IPS-11a (cell line): ENCODE measurements around the gene KL.

Source experiments
- H3K4me3 ChIP-seq: one replicate; pipeline ENCODE4 v1.5.1; 2013; ENCODE audit warnings: low read depth, low read length, control low read depth

The KL gene

DNA sequence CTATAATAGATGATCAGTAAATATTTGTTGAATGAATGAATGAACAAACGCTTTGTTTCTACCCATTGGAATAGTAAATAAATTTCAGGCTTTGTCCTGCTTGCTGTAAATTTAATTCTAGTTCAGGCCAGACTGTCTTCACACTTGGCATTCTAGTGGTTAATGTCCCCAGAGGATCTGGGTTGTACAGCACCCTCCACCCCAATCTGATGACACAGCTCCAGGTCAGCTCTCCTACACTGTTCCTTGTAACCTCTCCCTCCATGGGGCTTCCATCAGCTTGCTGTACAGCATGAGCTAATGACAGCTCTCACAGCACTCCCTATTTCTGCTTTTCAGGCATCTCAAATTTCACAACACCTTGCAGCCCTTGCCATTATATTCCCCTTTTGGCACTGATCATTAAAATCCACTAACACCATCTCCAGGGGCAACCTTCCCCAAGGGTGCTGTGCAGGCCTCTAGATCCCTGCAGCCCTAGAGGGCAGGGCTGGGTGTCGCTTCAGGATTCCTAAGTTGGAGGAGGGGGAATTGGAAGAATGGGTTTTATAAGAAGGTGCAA is 12.7 kb upstream of the KL start:
- no peak overlapping the region for H3K4me3 ChIP-seq

DNA sequence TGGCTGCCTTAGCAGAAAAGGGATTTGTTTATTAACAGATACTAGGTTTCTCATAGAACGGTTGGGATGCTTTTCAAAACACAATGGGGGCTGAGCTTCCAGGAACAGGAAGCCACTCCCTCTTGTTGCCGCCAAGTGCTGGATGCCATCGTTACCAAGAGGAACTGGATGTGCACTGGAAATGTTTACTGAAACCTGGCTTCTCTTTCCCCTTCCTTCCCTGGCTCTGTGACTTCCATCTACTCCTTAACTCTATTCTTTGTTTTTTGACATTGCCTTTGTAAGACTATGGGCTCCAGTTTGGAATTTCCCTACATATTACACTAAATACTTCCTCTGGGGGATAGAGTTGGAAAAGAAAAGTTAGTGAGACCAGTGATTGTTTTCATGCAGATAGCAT is 11.7 kb upstream of the KL start:
- no peak overlapping the region for H3K4me3 ChIP-seq

DNA sequence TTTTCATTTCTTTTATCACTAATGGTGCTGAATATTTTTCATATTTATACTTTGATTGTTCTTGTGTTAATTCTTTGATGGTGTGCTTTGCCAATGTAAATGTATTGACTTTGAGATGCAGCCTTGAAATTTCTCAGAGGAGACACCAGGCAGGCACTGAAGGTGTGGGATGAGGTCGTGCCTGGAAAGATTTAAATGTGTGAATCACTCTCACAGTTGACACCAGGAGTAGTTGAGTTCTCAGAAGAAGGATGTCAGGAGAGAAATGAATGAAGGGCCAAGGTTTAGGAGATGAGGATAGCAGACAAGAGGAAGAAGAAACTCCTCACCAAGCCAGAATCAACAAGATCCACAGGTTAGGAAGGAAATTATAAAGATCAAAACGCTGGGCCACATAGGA is 10.1 kb upstream of the KL start:
- H3K4me3 ChIP-seq, result no peak overlapping the region

DNA sequence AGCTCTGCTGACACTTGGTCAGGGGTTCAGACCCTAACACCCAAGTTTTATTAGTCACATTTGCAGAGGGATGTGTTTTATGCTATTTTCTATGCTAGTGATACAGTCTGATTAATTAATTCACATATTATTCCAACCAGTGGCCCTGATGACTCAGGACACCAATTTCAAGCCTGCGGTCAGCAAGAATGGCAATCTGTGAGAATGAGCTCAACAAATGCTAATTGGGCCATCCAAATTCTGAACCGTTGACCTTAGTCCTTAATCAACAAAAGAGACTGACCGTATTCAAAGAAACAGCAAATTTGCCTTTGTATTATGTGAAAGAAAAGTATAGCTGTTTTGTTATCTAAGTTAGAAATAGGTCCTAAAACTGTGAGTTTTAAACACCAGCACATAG is 9.6 kb upstream of the KL start:
- H3K4me3 ChIP-seq, result no peak overlapping the region

DNA sequence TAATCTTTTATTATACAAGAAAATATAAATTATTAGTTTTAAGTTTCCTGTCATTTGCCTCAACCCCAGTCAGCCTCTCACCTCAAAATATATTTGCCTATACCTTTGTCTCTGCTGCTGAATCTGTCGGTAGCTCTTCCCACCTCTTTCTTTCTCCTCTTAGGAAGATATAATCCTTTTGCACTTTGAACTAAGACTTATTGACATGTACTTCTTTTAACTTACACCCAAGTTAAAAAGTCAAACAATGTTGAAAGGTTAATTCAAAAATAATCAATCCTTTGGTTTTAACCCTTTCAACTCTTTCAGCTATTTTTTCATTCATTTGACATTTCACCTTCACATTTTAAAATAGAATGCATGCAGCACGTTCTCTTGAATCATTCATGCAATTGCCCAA is 9.0 kb upstream of the KL start:
- no peak overlapping the region for H3K4me3 ChIP-seq

DNA sequence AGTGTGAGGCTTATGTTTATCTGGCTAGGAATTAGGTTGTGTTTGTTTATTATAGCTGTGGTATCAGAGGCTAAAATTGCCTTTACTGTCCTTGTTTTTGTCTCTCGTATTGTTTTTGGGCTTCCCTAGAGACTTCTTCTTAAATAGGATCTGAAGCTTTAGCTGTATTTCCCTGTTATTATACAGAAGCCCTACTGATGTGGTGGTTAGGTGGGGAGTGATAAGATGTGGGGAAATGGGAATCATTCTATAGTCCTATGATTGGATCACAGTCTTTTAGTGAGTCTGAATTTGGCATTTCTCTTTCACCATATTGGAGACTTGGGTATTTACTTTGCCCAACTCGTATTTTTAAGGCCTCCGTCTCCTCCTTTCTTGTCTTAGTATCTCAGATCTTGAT is 8.3 kb upstream of the KL start:
- no peak overlapping the region for H3K4me3 ChIP-seq

DNA sequence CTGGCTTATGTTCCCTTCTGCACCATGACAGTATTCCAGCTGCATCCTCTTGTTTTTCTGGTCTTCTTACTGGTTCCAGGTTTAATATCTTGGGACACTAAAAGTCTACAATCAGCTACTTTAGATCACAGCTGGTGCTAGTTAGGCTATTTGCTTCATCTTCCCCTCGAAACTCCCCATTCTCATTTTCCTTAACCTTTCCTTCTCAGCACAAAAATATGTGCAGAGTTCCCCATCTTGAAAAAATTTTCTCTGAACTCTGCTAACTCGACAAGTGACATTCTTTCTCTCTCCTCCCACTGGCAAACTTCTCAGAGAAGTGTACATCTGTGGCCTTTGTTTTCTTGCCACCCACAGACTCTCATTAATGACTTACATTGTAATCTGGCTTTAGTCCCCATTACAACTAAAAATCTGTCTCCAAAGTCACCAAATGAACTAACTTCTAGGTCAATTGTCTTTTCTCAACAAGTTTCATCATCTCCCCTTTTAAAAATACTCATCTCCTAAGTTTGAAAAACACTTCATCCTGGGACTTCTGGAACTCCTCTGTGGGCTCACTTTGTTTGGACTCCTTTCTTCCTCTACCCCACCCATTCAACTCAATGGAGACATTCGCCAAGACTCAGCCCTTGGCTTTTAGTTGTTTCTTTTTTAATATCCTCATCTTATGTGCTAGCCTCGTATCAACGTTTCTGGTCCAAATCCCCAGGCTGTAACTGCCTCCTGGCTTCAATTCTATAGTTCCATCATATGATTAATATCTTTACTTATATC is 7.1 kb upstream of the KL start:
- H3K4me3 ChIP-seq, result no peak overlapping the region

DNA sequence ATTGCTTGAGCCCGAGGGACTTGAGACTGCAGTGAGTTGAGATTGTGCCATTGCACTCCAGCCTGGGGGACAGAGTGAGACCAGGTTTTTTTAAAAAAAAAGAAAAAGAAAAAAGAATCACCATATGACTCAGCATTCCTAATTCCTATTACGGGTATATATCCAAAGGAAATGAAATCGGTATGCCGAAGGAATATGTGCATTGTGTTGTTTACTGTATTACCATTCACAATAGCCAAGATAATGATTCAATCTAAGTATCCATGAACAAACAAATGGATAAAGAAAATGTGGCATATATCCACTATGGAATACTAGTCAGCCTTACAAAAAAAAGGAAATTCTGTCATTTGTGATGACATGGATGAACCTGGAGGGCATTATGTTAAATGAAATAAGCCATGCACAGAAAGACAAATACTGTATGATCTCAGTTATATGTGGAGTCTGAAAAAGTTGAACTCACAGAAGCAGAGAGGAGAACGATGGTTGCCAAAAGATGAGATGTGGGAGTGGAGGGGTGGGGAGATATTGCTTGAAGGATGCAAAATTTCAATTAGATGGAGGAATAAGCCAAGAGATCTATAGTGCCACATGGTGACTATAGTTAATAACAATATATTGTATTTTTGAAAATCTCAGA is 4.3 kb upstream of the KL start:
- H3K4me3 ChIP-seq, result no peak overlapping the region

DNA sequence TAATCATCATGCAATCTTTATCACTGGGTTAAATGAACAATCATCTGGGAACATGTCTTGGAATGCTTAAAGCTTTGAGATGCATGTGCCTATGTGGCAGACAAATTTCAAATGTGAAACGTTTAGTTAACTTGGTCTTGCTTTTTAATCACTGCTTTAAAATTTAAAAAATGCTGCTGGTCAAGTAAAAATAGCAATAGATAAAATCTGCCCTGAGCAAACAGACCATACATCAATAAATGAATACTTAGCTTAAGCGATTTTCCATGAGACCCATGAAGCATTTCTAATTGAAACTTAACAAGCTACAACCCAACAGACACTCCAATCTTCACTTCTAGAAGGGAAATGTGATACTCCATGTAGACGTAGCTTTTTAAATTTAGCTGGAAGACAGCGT is 1.9 kb upstream of the KL start:
- no peak overlapping the region for H3K4me3 ChIP-seq

DNA sequence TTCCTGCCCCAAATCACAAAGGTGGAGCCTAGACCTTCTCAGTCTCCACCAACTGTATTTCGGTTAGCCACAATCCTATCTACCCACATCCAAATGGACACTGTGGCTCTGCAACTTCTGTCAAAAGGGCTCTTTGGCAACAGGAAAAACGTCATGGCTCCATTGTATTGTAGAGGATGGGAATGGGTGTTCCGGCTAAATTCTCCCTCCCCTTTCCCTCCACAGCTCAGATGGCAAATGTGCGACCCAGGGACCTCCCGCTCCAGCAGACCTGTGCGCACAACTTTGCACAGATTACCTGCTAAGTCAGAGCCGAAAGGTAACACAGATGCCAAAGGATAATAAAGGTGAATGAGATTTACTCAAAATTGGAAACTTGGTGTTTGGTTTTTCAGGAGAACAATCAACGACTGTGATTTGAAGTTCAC is 968 bp upstream of the KL start:
- H3K4me3 ChIP-seq, result no peak overlapping the region

DNA sequence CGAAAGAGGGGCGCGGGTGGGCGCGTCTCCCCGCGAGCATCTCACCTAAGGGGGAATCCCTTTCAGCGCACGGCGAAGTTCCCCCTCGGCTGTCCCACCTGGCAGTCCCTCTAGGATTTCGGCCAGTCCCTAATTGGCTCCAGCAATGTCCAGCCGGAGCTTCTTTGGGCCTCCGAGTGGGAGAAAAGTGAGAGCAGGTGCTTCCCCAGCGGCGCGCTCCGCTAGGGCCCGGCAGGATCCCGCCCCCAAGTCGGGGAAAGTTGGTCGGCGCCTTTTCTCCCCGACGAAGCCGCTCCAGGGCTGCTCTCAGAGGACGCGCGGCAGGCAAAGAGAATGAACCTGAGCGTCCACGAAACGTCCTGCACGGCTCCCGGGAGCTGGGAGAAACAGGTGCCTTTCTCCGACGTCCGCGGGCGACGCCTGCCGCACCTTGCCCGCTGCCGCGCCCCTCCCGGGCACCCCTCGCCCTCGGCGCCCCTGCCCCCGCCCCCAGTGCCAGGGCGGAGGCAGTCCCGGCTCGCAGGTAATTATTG is 366 bp upstream of the KL start:
- peak overlapping the region; percentile 28 for H3K4me3 ChIP-seq

DNA sequence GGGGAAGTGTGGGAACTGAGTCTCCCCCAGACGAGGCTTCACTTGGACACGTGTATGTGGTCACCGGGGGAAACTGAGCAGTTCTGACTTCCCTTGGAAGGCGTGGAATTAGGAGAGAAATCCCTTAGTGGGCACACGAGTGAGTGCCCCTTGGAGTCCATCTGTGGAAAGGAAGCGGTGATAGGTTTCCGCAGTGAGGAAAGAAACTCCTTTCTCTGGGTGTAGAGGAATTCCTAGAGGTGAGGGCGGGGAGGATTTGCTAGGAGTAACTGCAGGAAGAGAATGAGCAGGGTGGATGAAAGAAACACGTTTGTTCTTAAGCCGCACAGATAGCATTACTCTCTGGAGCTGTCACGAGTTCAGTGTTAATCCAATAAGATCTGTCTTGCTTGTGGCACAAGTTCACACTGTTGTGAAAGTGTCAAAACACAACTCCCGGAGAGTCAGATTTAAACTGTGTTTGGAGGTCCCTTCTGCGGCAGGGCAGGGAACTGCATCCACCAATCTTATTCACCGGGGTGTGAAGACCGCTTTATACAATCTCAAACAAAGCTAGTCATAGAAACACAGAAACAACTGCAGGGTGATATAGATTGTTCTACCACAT is 1.2 kb downstream of the KL start:
- H3K4me3 ChIP-seq, result no peak overlapping the region

DNA sequence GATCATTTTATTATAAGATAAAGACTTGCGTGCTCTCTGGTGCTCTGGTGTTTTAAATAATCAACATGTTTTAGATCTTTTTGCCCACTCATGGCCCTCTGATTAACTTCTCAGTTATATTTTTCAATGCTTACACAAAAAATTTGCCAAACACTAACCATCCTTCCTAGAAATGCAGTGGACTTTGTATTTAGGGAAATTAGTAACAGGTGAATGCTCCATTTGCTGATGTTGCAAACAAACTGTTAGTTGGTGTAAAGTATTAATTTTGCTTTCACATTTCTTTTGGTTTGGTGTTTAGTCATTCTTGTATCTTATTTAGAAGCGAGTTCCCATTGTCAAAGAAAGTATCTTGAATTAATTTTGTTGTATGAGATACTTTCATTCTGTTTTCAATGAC is 2.7 kb downstream of the KL start:
- no peak overlapping the region for H3K4me3 ChIP-seq

DNA sequence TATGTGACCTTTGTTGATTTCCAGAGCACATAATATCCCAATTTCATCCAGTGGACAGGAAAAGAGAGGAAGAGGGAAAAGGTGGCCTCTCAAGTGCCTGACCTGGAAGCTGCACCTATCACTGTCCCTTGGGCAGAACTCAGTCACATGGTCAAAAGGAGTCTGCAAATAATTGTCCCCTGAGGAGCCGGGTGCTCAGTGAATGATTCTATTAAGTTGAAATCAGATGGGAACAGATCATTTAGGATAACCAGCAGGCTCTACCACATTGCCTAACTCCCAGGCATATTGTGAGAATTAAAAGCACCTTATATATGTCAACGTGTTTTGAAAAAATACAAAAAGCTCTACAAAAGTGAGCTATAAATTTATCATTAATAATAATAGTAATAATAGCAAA is 6.8 kb downstream of the KL start:
- no peak overlapping the region for H3K4me3 ChIP-seq

DNA sequence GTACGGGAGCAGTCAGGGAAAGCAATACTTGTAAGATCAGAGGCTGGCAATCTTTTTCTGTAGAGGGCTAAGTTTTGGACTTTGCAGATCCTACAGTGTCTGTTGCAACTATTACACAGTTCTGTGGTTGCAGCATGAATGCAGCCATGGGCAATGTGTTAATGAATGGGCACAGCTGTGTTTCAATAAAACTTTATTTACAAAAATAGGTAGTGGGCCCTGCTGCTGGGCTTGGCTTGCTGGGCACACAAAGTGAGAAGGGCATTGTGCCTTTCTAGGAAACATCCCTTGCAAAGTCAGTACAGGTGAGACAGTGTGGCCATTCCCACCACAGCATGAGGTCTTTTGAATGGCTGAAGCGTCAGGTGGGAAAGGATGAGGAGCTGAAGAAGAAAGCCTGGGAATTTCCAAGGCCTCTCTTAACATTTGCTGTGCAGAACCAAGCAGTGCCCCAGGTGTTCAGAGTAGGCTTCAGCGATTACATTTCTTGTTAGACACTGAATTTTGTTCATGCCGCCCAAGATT is 9.1 kb downstream of the KL start:
- H3K4me3 ChIP-seq, result no peak overlapping the region

DNA sequence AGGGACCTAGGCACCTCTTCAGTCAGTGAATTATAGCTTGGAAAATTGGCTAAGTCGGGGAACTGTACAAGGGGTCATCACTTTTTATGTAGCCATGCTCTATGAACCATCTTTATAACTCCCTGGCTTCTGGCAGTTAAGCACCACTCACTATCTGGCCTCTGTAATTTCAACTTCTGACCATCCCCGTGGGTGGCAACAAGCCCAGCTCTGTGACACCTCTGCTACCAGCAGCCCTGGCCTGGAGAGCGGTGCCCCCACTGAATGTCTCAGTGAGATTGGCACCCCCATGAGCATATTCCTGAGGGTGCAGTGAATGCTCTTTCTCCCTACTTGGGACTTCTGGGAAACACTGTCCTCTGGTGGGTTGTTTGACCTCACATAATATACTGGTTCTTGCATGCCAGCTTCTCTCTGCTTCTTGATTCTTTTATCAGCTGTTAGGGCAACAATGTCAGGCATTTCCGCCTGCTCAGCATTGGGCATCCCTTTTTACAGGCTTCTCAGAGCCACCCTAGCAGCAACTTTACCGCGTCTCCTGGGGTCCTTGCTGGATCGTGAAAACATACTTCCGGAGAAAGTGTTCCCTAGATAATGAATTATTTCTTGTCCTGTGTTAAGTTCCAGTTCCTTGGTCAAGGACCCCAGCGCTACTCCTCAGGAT is 10.4 kb downstream of the KL start:
- no peak overlapping the region for H3K4me3 ChIP-seq

DNA sequence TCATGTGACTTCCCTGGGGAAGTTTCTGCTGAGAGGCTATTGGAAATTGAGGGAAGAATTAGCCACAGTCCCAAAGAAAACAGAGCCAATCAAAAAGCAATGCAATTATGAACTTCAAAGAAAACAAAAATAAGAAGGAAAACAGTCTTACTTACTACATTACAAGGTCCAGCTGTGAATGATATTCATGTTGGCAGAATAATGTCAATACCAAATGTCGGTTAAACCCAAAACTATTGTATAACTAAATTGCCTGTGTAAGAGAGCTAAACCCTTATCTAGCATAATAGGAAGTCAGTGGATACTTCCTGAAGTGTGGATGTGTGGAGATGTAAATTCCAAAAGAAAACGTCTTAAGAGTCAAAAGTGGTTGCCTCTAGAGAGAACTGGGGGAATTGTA is 12.4 kb downstream of the KL start:
- H3K4me3 ChIP-seq, result no peak overlapping the region

DNA sequence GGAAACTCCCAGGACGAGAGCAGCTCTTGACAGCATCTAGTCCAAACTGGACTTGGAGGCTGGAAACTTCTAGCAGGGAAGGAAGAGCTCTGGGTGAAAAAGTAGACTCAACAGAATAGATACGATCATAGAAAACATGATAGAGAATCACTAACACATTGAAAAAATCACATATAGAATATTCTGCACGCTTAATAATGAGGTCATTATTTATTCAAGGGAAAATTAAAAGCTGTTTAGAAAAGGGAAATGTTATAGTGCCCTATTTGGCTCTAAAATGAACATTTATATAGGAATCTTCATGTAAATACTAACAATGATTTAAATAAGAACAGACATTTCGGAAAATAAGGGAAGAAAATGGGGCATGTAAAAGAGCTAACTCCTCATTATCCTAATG is 15.1 kb downstream of the KL start:
- H3K4me3 ChIP-seq, result no peak overlapping the region

DNA sequence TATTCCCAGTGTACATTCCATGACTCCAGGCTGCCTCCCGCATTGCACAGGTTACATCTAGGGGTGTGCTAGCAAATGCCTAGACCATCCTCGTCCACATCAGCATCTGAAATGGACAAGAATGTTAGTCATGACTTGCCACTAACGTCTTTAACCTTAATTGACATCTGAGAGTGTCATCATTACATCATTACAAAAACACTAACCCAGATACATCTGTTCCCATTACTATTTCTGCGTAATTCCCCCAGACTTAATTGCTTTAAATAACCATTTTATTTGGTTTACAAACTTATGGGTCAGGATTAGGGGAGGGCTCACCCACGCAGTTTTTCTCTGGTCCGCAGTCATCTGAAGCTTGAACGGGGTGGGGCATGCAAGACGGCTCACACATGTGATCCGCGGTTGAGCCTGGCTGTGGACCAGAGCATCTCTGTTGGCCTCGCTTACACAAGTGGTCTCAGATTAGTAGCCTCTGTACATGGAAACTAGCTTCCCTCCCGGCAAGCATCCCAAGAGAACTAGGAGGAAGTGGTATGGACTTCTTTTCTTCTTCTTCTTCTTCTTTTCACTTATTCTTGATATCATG is 15.9 kb downstream of the KL start:
- H3K4me3 ChIP-seq, result no peak overlapping the region

DNA sequence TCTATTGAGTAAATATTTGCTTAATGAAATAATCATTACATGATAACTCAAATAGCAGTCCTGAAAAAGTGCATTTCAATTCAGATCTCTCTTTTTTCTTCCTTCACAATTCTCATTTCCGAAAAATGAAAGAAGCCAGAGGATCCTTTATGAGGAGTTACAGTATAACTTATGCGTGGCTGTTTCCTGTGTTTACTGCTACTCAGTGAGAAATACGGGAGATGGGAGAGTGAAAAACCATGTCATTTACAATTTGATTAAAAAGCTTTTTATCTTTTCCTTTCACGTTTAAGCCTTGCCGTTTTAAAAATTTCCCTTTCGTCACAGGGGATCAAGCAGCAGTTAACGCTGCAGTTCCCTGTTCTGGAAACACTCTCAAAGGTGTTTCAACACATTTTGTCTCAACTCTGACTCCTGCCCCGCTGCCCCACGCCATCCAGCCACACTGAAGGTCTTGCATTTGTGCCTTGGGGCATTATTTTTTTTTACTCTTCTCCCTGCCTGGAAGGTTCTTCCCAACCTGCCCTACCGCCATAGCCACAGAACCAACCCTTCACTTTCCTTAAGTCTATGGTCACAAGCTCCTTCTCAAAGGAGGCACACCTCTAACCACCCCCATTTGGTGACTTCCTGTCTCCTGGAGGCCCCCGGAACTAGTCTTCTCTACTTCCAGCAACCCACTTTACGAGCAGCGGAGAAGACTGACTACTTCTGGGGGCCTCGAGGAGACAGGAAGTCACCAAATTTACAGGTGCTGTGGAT is 17.0 kb downstream of the KL start:
- no peak overlapping the region for H3K4me3 ChIP-seq
